Gastrocnemius medialis (tissue), 4 donors: ENCODE measurements around the gene IGFBP4.

Experiments
- CTCF ChIP-seq, 5 experiments: fragments of 450-650 bp in 3 of 5; fragments of 200-600 bp in 2 of 5; sonication (generic) in 2 of 5; IDR thresholded peaks in 4 of 5; conservative IDR thresholded peaks in 1 of 5; 1 replicate in 4 of 5; 2 replicates in 1 of 5; pipeline ENCODE4 v1.5.1; 2016 to 2019; ENCODE audit warnings: antibody characterized with exemption in 5 of 5, mild to moderate bottlenecking in 3 of 5, moderate library complexity in 3 of 5
- POLR2A ChIP-seq, 2 donors: fragments of 450-650 bp; IDR thresholded peaks; one replicate each; pipeline ENCODE4 v1.6.1; 2017; ENCODE audit warnings: antibody characterized with exemption in 2 of 2, mild to moderate bottlenecking in 2 of 2, moderate library complexity in 2 of 2

GRCh38 chr17:40422990-40423633 lies 20.1 kb upstream of the IGFBP4 start:
- TF ChIP-seq POLR2A (IDR thresholded peaks at IDR 0.05) = no peak
- TF ChIP-seq CTCF (IDR thresholded peaks at IDR 0.05 in 4 of 5, conservative IDR thresholded peaks at IDR 0.05 in 1 of 5) = no peak
